Sigmoid colon (tissue), 4 donors: ENCODE results near the gene ADRA2B.
"Not testable (repeated sequence)": the region's sequence is repeated elsewhere in the genome, so short reads cannot be mapped to it uniquely, and the experiment has no call there.

ENCODE experiments used
- EP300 ChIP-seq, 4 donors: sonication (generic); formaldehyde crosslinking; IDR thresholded peaks; one replicate each; pipeline ENCODE4 v1.6.1; 2017; ENCODE audit warnings: antibody characterized with exemption in 4 of 4
- POLR2A ChIP-seq, 2 donors: fragments of 450-650 bp; IDR thresholded peaks; one replicate each; pipeline ENCODE4 v1.6.1; 2016; ENCODE audit warnings: antibody characterized with exemption in 2 of 2, mild to moderate bottlenecking in 2 of 2, moderate library complexity in 2 of 2
- POLR2AphosphoS5 ChIP-seq, 4 donors: sonication (generic); formaldehyde crosslinking; IDR thresholded peaks; one replicate each; pipeline ENCODE4 v1.6.1; 2017; ENCODE audit warnings: antibody characterized with exemption in 4 of 4
- TF ChIP-seq, protein P1 (sequence below), 4 experiments: fragments of 450-650 bp in 3 of 4; fragments of 200-600 bp in 1 of 4; IDR thresholded peaks; one replicate each; pipeline ENCODE4 v1.5.1; 2016 to 2019; ENCODE audit warnings: antibody characterized with exemption in 4 of 4, mild to moderate bottlenecking in 3 of 4, moderate library complexity in 2 of 4

DNA sequence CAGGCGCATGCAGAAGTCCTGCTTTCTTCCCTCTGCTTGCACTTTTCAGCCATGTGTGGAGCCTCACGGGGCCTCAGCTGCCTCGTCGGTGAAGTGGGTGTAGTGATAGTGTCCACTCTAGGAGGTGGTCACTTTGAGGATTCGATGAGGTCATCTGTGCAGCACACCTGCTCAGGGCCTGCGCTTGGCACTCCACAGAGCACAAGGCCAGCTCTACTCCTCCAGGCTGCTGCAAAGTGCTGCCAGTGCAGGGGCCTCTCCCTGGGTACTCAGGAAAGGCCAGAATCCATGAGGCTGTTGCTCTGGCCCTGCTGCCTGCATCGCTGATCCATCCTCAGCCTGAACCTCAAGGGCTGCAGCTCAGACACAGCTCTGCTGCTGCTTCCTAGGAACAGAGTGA is 49.9 kb downstream of the ADRA2B start:
- TF ChIP-seq, protein P1, sequence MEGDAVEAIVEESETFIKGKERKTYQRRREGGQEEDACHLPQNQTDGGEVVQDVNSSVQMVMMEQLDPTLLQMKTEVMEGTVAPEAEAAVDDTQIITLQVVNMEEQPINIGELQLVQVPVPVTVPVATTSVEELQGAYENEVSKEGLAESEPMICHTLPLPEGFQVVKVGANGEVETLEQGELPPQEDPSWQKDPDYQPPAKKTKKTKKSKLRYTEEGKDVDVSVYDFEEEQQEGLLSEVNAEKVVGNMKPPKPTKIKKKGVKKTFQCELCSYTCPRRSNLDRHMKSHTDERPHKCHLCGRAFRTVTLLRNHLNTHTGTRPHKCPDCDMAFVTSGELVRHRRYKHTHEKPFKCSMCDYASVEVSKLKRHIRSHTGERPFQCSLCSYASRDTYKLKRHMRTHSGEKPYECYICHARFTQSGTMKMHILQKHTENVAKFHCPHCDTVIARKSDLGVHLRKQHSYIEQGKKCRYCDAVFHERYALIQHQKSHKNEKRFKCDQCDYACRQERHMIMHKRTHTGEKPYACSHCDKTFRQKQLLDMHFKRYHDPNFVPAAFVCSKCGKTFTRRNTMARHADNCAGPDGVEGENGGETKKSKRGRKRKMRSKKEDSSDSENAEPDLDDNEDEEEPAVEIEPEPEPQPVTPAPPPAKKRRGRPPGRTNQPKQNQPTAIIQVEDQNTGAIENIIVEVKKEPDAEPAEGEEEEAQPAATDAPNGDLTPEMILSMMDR (IDR thresholded peaks at IDR 0.05) = not testable (repeated sequence)
- not testable (repeated sequence) for TF ChIP-seq POLR2A, POLR2AphosphoS5, EP300 (IDR thresholded peaks at IDR 0.05)
